ENCODE results near the gene PCBP1.
"Not testable (repeated sequence)": the region's sequence is repeated elsewhere in the genome, so short reads cannot be mapped to it uniquely, and the experiment has no call there.

Gene PCBP1

GRCh38 chr2:70094978-70095719 is 7.9 kb downstream of the PCBP1 start:
- H3K4me1 ChIP-seq (ENCODE audit: control insufficient read depth in 2 of 2, insufficient read depth in 2 of 2, low read length in 2 of 2) = peaks cover 13% of the 10 kb centered on the region in 2 donors
- no peaks in the 10 kb centered on the region for H3K27me3 ChIP-seq (ENCODE audit: control insufficient read depth in 2 of 2, insufficient read depth in 2 of 2, low read length in 2 of 2)
- peaks cover 0 to 3% of the 10 kb centered on the region in 2 donors for H3K36me3 ChIP-seq (ENCODE audit: control insufficient read depth in 2 of 2, insufficient read depth in 2 of 2, low read length in 2 of 2)
- H3K27ac ChIP-seq (ENCODE audit: low read depth in 2 of 2, low read length in 2 of 2) = peak overlapping the region; percentile 65 to 86
- no peaks in the 10 kb centered on the region for H3K9me3 ChIP-seq (ENCODE audit: control insufficient read depth in 2 of 2, low read length in 2 of 2)
- peak overlapping the region; percentile 20 to 29 for H3K9ac ChIP-seq (ENCODE audit: low read depth in 1 of 2, low read length in 2 of 2)
- peak overlapping the region in 1 of 2 donors; percentile 51 for H3K4me3 ChIP-seq (ENCODE audit: low read length in 2 of 2)

- Histone ChIP-seq H3K9ac (ENCODE audit: low read depth in 1 of 2, low read length in 2 of 2) (peak overlapping the region; percentile 20 to 29), H3K4me3 (ENCODE audit: low read length in 2 of 2) (peak overlapping the region in 1 of 2 donors; percentile 40), H3K9me3 (ENCODE audit: control insufficient read depth in 2 of 2, low read length in 2 of 2) (no peaks in the 10 kb centered on the region), H3K27me3 (ENCODE audit: control insufficient read depth in 2 of 2, insufficient read depth in 2 of 2, low read length in 2 of 2) (no peaks in the 10 kb centered on the region), H3K4me1 (ENCODE audit: control insufficient read depth in 2 of 2, insufficient read depth in 2 of 2, low read length in 2 of 2) (peaks cover 12% of the 10 kb centered on the region in 2 donors), H3K36me3 (ENCODE audit: control insufficient read depth in 2 of 2, insufficient read depth in 2 of 2, low read length in 2 of 2) (peaks cover 0 to 3% of the 10 kb centered on the region in 2 donors), H3K27ac (ENCODE audit: low read depth in 2 of 2, low read length in 2 of 2) (peak overlapping the region; percentile 65 to 86)
Measured at GRCh38 chr2:70095720-70096670, 8.7 kb downstream of the PCBP1 start.

- no peak overlapping the region for H3K9ac ChIP-seq (ENCODE audit: low read depth in 1 of 2, low read length in 2 of 2)
- H3K36me3 ChIP-seq (ENCODE audit: control insufficient read depth in 2 of 2, insufficient read depth in 2 of 2, low read length in 2 of 2) = no peaks in the 10 kb centered on the region
- H3K4me3 ChIP-seq (ENCODE audit: low read length in 2 of 2) = no peak overlapping the region
- no peaks in the 10 kb centered on the region for H3K27me3 ChIP-seq (ENCODE audit: control insufficient read depth in 2 of 2, insufficient read depth in 2 of 2, low read length in 2 of 2)
- peaks cover 12% of the 10 kb centered on the region in 2 donors for H3K4me1 ChIP-seq (ENCODE audit: control insufficient read depth in 2 of 2, insufficient read depth in 2 of 2, low read length in 2 of 2)
- H3K9me3 ChIP-seq (ENCODE audit: control insufficient read depth in 2 of 2, low read length in 2 of 2) = no peaks in the 10 kb centered on the region
- H3K27ac ChIP-seq (ENCODE audit: low read depth in 2 of 2, low read length in 2 of 2) = no peak overlapping the region
Measured at GRCh38 chr2:70098032-70098431, 10.8 kb downstream of the PCBP1 start.

GRCh38 chr2:70099270-70099669 is 12.0 kb downstream of the PCBP1 start:
- no peak overlapping the region for H3K4me3 ChIP-seq (ENCODE audit: low read length in 2 of 2)
- H3K9me3 ChIP-seq (ENCODE audit: control insufficient read depth in 2 of 2, low read length in 2 of 2) = no peaks in the 10 kb centered on the region
- H3K9ac ChIP-seq (ENCODE audit: low read depth in 1 of 2, low read length in 2 of 2) = no peak overlapping the region
- H3K36me3 ChIP-seq (ENCODE audit: control insufficient read depth in 2 of 2, insufficient read depth in 2 of 2, low read length in 2 of 2) = no peaks in the 10 kb centered on the region
- H3K27ac ChIP-seq (ENCODE audit: low read depth in 2 of 2, low read length in 2 of 2) = no peak overlapping the region
- no peaks in the 10 kb centered on the region for H3K27me3 ChIP-seq (ENCODE audit: control insufficient read depth in 2 of 2, insufficient read depth in 2 of 2, low read length in 2 of 2)
- peaks cover 12 to 16% of the 10 kb centered on the region in 2 donors for H3K4me1 ChIP-seq (ENCODE audit: control insufficient read depth in 2 of 2, insufficient read depth in 2 of 2, low read length in 2 of 2)

DNA sequence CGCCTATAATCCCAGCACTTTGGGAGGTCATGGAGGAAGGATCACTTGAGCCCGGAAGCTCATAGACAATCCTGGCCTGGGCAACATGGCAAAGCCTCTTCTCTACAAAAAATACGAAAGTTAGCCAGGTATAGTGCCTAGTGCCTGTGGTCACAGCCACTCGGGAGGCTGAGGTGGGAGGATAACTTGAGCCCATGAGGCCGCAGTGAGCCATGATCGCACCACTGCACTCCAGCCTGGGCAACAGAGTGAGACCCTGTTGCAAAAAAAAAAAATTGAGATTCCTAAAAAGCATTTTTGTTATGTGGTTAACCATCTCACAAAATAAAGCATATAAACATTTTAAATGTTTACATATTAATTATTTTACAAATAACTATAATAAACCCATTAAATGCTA is 13.9 kb downstream of the PCBP1 start:
- Histone ChIP-seq H3K4me3 (ENCODE audit: low read length in 2 of 2) (no peak overlapping the region), H3K4me1 (ENCODE audit: control insufficient read depth in 2 of 2, insufficient read depth in 2 of 2, low read length in 2 of 2) (peaks cover 0 to 7% of the 10 kb centered on the region in 2 donors), H3K9ac (ENCODE audit: low read depth in 1 of 2, low read length in 2 of 2) (no peak overlapping the region), H3K9me3 (ENCODE audit: control insufficient read depth in 2 of 2, low read length in 2 of 2) (no peaks in the 10 kb centered on the region), H3K27ac (ENCODE audit: low read depth in 2 of 2, low read length in 2 of 2) (no peak overlapping the region), H3K36me3 (ENCODE audit: control insufficient read depth in 2 of 2, insufficient read depth in 2 of 2, low read length in 2 of 2) (no peaks in the 10 kb centered on the region), H3K27me3 (ENCODE audit: control insufficient read depth in 2 of 2, insufficient read depth in 2 of 2, low read length in 2 of 2) (no peaks in the 10 kb centered on the region)

DNA sequence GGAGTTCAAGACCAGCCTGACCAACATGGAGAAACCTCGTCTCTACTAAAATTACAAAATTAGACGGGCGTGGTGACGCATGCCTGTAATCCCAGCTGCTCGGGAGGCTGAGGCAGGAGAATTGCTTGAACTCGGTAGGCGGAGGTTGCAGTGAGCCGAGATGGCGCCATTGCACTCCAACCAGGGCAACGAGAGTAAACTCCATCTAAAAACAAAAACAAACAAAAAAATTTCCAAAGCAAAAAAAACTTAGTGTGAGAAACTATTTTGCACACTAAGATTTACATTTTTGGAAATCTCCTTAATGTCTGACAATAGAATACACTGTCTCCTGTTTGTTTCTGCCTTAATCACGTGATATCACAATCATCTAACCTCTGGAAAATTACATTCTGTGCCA is 14.4 kb downstream of the PCBP1 start:
- H3K9ac ChIP-seq (ENCODE audit: low read depth in 1 of 2, low read length in 2 of 2); H3K4me1 ChIP-seq (ENCODE audit: control insufficient read depth in 2 of 2, insufficient read depth in 2 of 2, low read length in 2 of 2); H3K9me3 ChIP-seq (ENCODE audit: control insufficient read depth in 2 of 2, low read length in 2 of 2); H3K4me3 ChIP-seq (ENCODE audit: low read length in 2 of 2); H3K27me3 ChIP-seq (ENCODE audit: control insufficient read depth in 2 of 2, insufficient read depth in 2 of 2, low read length in 2 of 2); H3K36me3 ChIP-seq (ENCODE audit: control insufficient read depth in 2 of 2, insufficient read depth in 2 of 2, low read length in 2 of 2); H3K27ac ChIP-seq (ENCODE audit: low read depth in 2 of 2, low read length in 2 of 2): not testable (repeated sequence)

DNA sequence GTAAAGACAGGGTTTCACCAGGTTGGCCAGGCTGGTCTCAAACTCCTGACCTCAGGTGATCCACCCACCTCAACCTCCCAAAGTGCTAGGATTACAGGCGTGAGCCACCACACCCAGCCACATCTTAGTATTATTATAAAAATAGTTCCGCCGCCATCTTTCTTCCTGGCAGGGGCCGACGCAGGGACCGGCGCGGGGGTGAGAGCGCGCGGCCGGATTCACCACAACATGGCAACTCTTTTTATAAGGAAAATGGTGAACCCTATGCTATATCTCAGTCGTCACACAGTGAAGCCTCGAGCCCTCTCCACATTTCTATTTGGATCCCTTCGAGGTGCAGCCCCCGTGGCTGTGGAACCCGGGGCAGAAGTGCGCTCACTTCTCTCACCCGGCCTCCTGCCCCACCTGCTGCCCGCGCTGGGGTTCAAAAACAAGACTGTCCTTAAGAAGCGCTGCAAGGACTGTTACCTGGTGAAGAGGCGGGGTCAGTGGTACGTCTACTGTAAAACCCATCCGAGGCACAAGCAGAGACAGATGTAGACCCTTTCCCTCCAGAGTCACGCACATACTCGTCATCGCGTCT is 15.1 kb downstream of the PCBP1 start:
- not testable (repeated sequence) for H3K9me3 ChIP-seq (ENCODE audit: control insufficient read depth in 2 of 2, low read length in 2 of 2); H3K4me3 ChIP-seq (ENCODE audit: low read length in 2 of 2); H3K9ac ChIP-seq (ENCODE audit: low read depth in 1 of 2, low read length in 2 of 2); H3K27ac ChIP-seq (ENCODE audit: low read depth in 2 of 2, low read length in 2 of 2); H3K27me3 ChIP-seq (ENCODE audit: control insufficient read depth in 2 of 2, insufficient read depth in 2 of 2, low read length in 2 of 2); H3K36me3 ChIP-seq (ENCODE audit: control insufficient read depth in 2 of 2, insufficient read depth in 2 of 2, low read length in 2 of 2); H3K4me1 ChIP-seq (ENCODE audit: control insufficient read depth in 2 of 2, insufficient read depth in 2 of 2, low read length in 2 of 2)

DNA sequence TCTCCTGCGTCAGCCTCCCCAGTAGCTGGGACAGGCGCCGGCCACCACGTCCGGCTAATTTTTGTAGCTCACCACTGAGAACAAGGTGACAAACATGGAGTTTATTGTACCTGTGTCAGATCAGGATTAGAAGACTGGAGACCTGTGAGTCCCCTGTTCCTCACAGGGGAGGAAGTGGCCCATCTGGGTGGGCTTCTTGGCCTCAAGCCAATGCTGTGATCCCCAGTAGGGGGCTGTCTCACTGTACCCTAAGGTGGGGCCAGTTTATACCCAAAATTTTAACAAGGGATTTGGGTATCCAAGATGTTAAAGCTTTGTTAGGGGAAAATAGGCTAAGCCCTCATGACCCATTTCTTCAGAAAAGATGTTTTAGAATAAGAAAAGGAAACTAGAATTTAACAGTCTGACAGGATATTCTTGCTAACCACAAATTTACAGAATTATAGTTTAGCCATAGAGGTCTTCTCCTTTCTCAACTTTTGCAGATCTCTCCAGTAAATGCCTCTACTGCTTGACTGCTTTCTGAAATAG is 16.3 kb downstream of the PCBP1 start:
- peak overlapping the region in 1 of 2 donors; percentile 60 for H3K9ac ChIP-seq (ENCODE audit: low read depth in 1 of 2, low read length in 2 of 2)
- H3K27ac ChIP-seq (ENCODE audit: low read depth in 2 of 2, low read length in 2 of 2) = peak overlapping the region in 1 of 2 donors; percentile 70

DNA sequence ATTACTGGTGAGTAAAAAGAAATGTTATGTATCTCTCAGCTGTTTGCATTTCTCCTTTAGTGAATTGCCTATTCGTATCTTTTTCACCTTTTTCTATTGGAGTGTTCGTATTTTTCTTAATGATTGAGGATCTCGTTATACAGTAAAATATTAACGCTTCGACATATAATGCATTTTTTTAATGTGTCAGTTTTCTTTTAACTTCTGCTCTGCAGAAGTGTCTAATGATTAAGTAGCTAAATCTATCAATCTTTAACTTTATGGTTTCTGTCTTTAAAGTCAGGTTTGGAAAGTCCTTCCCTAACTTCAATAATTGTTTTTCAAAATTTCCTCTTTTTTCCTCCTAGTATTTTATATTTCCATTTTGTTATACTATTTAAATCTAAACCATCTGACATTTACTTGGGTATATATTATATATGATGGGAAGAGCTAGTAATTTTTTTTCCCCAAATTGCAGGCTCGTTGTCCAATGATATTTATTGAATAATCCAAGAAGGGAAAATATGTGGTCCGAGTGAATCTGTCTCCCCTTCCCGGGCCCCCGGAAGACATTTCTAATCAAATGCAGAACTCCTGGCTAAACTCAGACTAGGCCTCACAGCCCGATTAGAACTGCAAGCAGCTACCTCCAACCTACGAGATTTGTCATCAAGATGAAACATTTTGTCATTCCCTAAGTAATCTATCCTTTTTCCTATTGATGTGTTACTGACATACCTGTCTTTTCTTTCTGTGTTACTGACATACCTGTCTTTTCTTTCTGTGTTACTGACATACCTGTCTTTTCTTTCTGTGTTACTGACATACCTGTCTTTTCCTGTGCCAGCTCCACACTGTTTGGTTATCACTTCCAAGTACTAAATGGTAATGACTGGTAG is 17.2 kb downstream of the PCBP1 start:
- Histone ChIP-seq H3K27me3 (ENCODE audit: control insufficient read depth in 2 of 2, insufficient read depth in 2 of 2, low read length in 2 of 2) (no peaks in the 10 kb centered on the region), H3K4me1 (ENCODE audit: control insufficient read depth in 2 of 2, insufficient read depth in 2 of 2, low read length in 2 of 2) (peaks cover 15 to 21% of the 10 kb centered on the region in 2 donors), H3K9ac (ENCODE audit: low read depth in 1 of 2, low read length in 2 of 2) (peak overlapping the region in 1 of 2 donors; percentile 60), H3K9me3 (ENCODE audit: control insufficient read depth in 2 of 2, low read length in 2 of 2) (no peaks in the 10 kb centered on the region), H3K27ac (ENCODE audit: low read depth in 2 of 2, low read length in 2 of 2) (peak overlapping the region in 1 of 2 donors; percentile 70), H3K36me3 (ENCODE audit: control insufficient read depth in 2 of 2, insufficient read depth in 2 of 2, low read length in 2 of 2) (no peaks in the 10 kb centered on the region), H3K4me3 (ENCODE audit: low read length in 2 of 2) (peak overlapping the region in 1 of 2 donors; percentile 20)

More for the DNA sequence above, 16.3 kb downstream of the PCBP1 start:
- no peaks in the 10 kb centered on the region for H3K27me3 ChIP-seq (ENCODE audit: control insufficient read depth in 2 of 2, insufficient read depth in 2 of 2, low read length in 2 of 2)
- no peaks in the 10 kb centered on the region for H3K9me3 ChIP-seq (ENCODE audit: control insufficient read depth in 2 of 2, low read length in 2 of 2)
- H3K4me1 ChIP-seq (ENCODE audit: control insufficient read depth in 2 of 2, insufficient read depth in 2 of 2, low read length in 2 of 2) = peaks cover 10 to 15% of the 10 kb centered on the region in 2 donors
- no peaks in the 10 kb centered on the region for H3K36me3 ChIP-seq (ENCODE audit: control insufficient read depth in 2 of 2, insufficient read depth in 2 of 2, low read length in 2 of 2)
- H3K4me3 ChIP-seq (ENCODE audit: low read length in 2 of 2) = peak overlapping the region in 1 of 2 donors; percentile 5

Data from mucosa of rectum (tissue), 2 donors.